Measurements from ENCODE around the gene SH3PXD2A.

DNA sequence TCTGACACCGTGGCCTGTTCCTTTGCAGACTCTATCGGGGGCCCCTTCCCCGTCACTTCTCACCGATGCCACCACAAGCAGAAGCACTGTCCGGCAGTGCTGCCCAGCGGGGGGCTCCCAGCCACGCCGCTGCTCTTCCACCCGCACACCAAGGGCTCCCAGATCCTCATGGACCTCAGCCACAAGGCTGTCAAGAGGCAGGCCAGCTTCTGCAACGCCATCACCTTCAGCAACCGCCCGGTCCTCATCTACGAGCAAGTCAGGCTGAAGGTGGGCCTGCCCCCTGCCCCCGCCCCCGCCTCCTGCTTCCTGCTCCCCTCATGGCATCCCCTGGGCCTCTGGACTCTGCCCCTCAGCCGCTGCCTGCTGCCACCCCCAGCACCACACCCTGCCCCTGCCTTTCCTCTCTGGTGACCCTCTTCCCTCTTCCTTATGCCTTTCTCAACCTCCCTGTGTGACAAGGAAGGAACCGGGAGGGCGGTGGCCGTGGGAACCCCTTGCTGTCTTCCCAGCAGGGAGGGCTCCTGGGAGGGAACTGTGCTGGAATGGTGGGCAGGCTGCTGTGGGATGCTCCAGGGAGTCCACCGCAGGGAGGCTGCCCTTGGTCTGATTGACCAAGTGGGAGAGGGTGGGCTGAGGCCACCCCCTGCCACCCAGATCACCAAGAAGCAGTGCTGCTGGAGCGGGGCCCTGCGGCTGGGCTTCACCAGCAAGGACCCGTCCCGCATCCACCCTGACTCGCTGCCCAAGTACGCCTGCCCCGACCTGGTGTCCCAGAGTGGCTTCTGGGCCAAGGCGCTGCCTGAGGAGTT, 284.3 kb downstream of the SH3PXD2A start:
- TF ChIP-seq, protein P1, sequence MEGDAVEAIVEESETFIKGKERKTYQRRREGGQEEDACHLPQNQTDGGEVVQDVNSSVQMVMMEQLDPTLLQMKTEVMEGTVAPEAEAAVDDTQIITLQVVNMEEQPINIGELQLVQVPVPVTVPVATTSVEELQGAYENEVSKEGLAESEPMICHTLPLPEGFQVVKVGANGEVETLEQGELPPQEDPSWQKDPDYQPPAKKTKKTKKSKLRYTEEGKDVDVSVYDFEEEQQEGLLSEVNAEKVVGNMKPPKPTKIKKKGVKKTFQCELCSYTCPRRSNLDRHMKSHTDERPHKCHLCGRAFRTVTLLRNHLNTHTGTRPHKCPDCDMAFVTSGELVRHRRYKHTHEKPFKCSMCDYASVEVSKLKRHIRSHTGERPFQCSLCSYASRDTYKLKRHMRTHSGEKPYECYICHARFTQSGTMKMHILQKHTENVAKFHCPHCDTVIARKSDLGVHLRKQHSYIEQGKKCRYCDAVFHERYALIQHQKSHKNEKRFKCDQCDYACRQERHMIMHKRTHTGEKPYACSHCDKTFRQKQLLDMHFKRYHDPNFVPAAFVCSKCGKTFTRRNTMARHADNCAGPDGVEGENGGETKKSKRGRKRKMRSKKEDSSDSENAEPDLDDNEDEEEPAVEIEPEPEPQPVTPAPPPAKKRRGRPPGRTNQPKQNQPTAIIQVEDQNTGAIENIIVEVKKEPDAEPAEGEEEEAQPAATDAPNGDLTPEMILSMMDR (IDR thresholded peaks at IDR 0.05): no peak
- TF ChIP-seq POLR2A (IDR thresholded peaks at IDR 0.05) (no peak), POLR2AphosphoS5 (IDR thresholded peaks at IDR 0.05) (no peak)

Data from sigmoid colon (tissue), 4 donors.